Activated CD8-positive, alpha-beta memory T cell treated with anti-CD3 and anti-CD28 coated beads for 24 hours (primary cell): Measurements from ENCODE around the gene ARFGAP1.

Experiments used
- DNase-seq: peaks from one replicate; pipeline ENCODE4 v3.0.0-alpha.2; 2020

The ARFGAP1 gene

GRCh38 chr20:63261060-63261794, 11.4 kb upstream of the ARFGAP1 start:
- DNase-seq = no peak

- DNase-seq = no peak
Observed at GRCh38 chr20:63261795-63262528, 10.7 kb upstream of the ARFGAP1 start.

GRCh38 chr20:63262836-63263235, 9.8 kb upstream of the ARFGAP1 start:
- no peak for DNase-seq

GRCh38 chr20:63264000-63264399, 8.6 kb upstream of the ARFGAP1 start:
- no peak for DNase-seq

- no peak for DNase-seq
Observed at GRCh38 chr20:63264519-63264918, 8.1 kb upstream of the ARFGAP1 start.

- no peak for DNase-seq
Observed at GRCh38 chr20:63265891-63266515, 6.6 kb upstream of the ARFGAP1 start.

- no peak for DNase-seq
Observed at GRCh38 chr20:63267691-63268090, 4.9 kb upstream of the ARFGAP1 start.

GRCh38 chr20:63268256-63268655, 4.4 kb upstream of the ARFGAP1 start:
- DNase-seq = no peak

GRCh38 chr20:63268671-63269439, 3.8 kb upstream of the ARFGAP1 start:
- DNase-seq = no peak

GRCh38 chr20:63269724-63270123, 2.9 kb upstream of the ARFGAP1 start:
- DNase-seq = no peak

- DNase-seq = no peak
Observed at GRCh38 chr20:63270606-63271325, 1.8 kb upstream of the ARFGAP1 start.

- no peak for DNase-seq
Observed at GRCh38 chr20:63273059-63273579, 506 bp downstream of the ARFGAP1 start.

- DNase-seq = no peak
Observed at GRCh38 chr20:63273635-63274380, 1.2 kb downstream of the ARFGAP1 start.

GRCh38 chr20:63274381-63275228, 2.0 kb downstream of the ARFGAP1 start:
- no peak for DNase-seq

- DNase-seq = no peak
Observed at GRCh38 chr20:63275825-63276224, 3.2 kb downstream of the ARFGAP1 start.

- DNase-seq = no peak
Observed at GRCh38 chr20:63276956-63277355, 4.3 kb downstream of the ARFGAP1 start.

GRCh38 chr20:63277466-63278272, 5.1 kb downstream of the ARFGAP1 start:
- DNase-seq = no peak

GRCh38 chr20:63278661-63279060, 6.0 kb downstream of the ARFGAP1 start:
- no peak for DNase-seq

GRCh38 chr20:63279931-63280330, 7.3 kb downstream of the ARFGAP1 start:
- DNase-seq = no peak

- DNase-seq = no peak
Observed at GRCh38 chr20:63280371-63280770, 7.8 kb downstream of the ARFGAP1 start.
